ENCODE data around the gene DTYMK.

The DTYMK gene

DNA sequence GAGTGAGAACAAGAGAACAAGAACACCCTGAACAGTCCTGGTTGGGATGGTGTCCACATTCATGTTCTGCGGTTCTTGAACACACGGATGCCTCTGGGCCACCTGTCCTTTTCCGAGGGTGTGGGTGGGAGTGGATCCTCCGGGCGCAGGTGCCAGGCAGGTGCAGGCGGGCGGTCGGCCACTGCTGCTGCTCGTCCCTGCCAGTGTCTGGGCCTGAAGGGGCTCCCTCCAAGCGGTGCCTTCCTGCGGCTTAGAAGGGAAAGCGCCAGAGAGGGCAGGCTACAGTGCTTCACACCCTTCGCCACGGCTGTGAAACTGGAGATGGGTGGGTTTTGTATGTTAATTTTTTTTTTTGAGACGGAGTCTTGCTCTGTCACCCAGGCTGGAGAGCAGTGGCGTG, 39.8 kb upstream of the DTYMK start:
- Histone ChIP-seq H3K4me1 (ENCODE audit: control insufficient read depth, insufficient read depth, low read length) (peaks cover 3% of the 10 kb centered on the region), H3K9ac (ENCODE audit: low read length in 2 of 2) (no peak overlapping the region), H3K9me3 (ENCODE audit: control insufficient read depth in 2 of 2, low read length in 2 of 2) (no peaks in the 10 kb centered on the region), H3K36me3 (ENCODE audit: control insufficient read depth in 2 of 2, insufficient read depth in 2 of 2, low read length in 2 of 2) (peaks cover 0 to 16% of the 10 kb centered on the region in 2 donors), H3K4me3 (ENCODE audit: low read length in 2 of 2) (no peak overlapping the region), H3K27ac (ENCODE audit: low read length) (no peak overlapping the region), H3K27me3 (ENCODE audit: control insufficient read depth in 1 of 2, insufficient read depth in 2 of 2, low read length in 2 of 2) (no peaks in the 10 kb centered on the region)

DNA sequence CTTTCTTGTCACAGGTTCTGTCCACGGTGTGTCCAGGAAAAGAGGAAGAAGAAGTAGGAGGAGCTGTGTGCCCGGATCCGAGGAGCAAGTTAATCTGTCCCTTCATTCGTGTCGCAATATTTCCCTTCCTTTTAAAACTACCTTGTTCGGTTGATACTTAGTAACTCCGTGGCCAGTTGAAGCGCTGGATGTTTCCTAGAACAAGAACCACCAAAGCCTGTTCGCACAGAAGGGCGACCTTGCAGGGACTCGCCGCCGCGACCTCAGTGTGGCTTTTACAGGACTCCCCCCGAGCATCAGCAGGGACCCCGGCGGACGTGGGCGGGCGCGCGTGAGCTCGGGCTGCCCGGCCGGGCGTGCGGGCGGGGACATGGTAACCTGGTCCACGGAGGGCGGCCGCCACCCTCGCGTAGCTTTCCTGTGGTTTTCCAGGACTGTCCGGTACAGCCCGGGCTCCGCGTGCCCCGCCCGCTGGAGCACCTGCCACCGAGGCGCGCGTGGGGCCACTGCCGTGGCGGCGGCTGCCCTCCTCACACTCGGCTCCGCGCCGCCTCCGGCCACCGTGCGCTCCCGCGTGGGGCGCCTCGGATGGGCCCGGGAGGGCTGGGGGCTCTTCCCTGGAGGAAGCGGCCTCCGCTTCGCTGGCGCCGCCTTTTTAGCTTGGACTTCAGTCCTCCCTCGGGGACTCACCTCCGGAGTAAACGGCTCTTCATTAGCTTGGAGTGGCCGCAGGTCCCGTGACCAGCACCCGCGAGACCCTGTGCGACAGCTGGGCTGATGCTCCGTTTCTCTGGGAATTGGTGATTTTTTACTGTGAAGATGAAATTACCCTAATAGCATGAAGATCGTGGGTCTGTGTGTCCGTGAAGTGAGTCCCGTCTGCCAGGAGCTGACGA, 38.6 kb upstream of the DTYMK start:
- Histone ChIP-seq H3K4me3 (ENCODE audit: low read length in 2 of 2) (no peak overlapping the region), H3K9ac (ENCODE audit: low read length in 2 of 2) (no peak overlapping the region), H3K4me1 (ENCODE audit: control insufficient read depth, insufficient read depth, low read length) (peaks cover 3% of the 10 kb centered on the region), H3K9me3 (ENCODE audit: control insufficient read depth in 2 of 2, low read length in 2 of 2) (no peaks in the 10 kb centered on the region), H3K27ac (ENCODE audit: low read length) (no peak overlapping the region), H3K36me3 (ENCODE audit: control insufficient read depth in 2 of 2, insufficient read depth in 2 of 2, low read length in 2 of 2) (peaks cover 5 to 24% of the 10 kb centered on the region in 2 donors), H3K27me3 (ENCODE audit: control insufficient read depth in 1 of 2, insufficient read depth in 2 of 2, low read length in 2 of 2) (no peaks in the 10 kb centered on the region)

DNA sequence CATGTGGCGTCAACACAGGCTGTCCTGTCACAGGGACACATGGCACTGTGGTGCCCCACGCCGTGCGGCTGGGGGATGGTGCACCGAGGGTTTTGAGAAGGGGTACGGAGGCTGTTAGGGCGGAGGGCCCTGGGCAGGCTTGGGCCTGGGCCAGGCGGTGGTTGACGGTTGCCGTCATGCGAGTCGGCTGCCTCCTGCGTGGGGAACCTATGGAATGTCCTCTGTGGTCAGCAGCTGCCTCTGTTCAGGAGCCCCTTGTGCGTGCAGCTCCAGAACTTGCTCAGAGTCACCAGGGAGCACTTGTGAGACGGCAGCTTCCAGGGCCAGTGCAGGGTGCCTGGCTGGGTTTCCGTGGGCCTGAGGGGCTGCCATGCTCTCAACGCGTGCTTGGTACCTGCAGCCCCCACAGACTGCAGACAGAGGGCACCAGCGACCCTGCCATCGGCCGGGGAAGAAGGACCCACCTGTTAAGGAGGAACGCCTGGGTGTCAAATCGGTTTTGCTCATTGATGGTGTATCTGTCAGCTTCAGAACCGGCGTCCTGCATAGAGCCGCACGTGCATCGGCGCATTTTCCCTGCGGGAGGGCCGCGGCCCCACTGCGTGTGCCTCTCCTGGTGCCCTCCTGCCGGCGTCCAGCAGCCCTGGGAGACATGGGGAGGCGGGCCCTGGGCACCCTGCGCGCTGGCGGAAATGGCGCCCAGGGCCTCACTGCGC, 37.8 kb upstream of the DTYMK start:
- Histone ChIP-seq H3K27me3 (ENCODE audit: control insufficient read depth in 1 of 2, insufficient read depth in 2 of 2, low read length in 2 of 2) (no peaks in the 10 kb centered on the region), H3K4me1 (ENCODE audit: control insufficient read depth, insufficient read depth, low read length) (peaks cover 3% of the 10 kb centered on the region), H3K36me3 (ENCODE audit: control insufficient read depth in 2 of 2, insufficient read depth in 2 of 2, low read length in 2 of 2) (peaks cover 13 to 32% of the 10 kb centered on the region in 2 donors), H3K9ac (ENCODE audit: low read length in 2 of 2) (no peak overlapping the region), H3K27ac (ENCODE audit: low read length) (no peak overlapping the region), H3K9me3 (ENCODE audit: control insufficient read depth in 2 of 2, low read length in 2 of 2) (no peaks in the 10 kb centered on the region), H3K4me3 (ENCODE audit: low read length in 2 of 2) (no peak overlapping the region)

DNA sequence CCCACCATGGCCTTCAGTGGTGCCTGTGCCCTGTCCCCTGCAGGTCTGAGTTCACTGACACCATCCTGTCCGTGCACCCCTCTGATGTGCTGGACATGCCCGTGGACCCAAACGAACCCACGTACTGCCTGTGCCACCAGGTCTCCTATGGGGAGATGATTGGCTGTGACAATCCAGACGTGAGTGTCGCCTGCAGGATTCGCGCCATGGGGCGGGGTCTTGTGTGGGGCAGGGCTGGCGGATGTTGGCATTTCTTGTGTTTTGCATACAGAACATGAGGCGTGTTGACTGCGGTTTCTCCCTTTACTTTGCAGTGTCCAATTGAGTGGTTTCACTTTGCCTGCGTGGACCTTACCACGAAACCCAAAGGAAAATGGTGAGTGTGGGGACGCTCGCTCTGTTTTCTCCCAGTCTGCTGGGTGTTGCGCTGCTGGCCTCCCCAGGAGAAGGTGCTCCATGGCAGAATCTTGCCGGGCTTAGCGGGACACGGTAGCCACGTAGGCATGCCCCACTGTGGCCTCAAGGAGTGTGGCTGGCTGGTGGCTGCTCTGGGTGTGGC, 36.4 kb upstream of the DTYMK start:
- Histone ChIP-seq H3K4me1 (ENCODE audit: control insufficient read depth, insufficient read depth, low read length) (no peaks in the 10 kb centered on the region), H3K9me3 (ENCODE audit: control insufficient read depth in 2 of 2, low read length in 2 of 2) (no peaks in the 10 kb centered on the region), H3K27ac (ENCODE audit: low read length) (no peak overlapping the region), H3K27me3 (ENCODE audit: control insufficient read depth in 1 of 2, insufficient read depth in 2 of 2, low read length in 2 of 2) (no peaks in the 10 kb centered on the region), H3K36me3 (ENCODE audit: control insufficient read depth in 2 of 2, insufficient read depth in 2 of 2, low read length in 2 of 2) (peaks cover 17 to 34% of the 10 kb centered on the region in 2 donors), H3K4me3 (ENCODE audit: low read length in 2 of 2) (no peak overlapping the region), H3K9ac (ENCODE audit: low read length in 2 of 2) (no peak overlapping the region)

DNA sequence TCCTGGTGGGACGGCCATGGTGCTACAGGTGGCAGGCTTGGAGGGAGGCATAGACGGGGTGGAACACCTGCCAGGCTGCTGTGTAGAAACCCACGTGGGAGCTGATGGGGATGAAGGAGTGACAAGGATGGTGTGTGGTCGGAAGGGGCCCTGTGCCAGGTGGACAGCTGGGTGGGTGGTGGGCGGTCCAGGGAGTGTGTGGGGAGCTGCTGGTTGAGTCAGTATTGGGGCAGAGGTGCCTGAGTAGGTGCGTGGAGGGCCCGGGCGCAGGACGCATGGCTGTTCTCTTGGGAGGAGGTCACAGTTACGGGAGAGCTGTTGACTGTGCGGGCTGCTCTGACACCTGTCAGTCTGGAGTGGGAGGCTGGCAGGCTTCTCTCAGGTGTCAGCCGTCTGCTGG, 35.2 kb upstream of the DTYMK start:
- H3K9ac ChIP-seq (ENCODE audit: low read length in 2 of 2), result no peak overlapping the region
- no peak overlapping the region for H3K4me3 ChIP-seq (ENCODE audit: low read length in 2 of 2)
- H3K27me3 ChIP-seq (ENCODE audit: control insufficient read depth in 1 of 2, insufficient read depth in 2 of 2, low read length in 2 of 2), result no peaks in the 10 kb centered on the region
- H3K4me1 ChIP-seq (ENCODE audit: control insufficient read depth, insufficient read depth, low read length), result no peaks in the 10 kb centered on the region
- no peak overlapping the region for H3K27ac ChIP-seq (ENCODE audit: low read length)
- H3K9me3 ChIP-seq (ENCODE audit: control insufficient read depth in 2 of 2, low read length in 2 of 2), result no peaks in the 10 kb centered on the region
- peaks cover 17 to 34% of the 10 kb centered on the region in 2 donors for H3K36me3 ChIP-seq (ENCODE audit: control insufficient read depth in 2 of 2, insufficient read depth in 2 of 2, low read length in 2 of 2)

DNA sequence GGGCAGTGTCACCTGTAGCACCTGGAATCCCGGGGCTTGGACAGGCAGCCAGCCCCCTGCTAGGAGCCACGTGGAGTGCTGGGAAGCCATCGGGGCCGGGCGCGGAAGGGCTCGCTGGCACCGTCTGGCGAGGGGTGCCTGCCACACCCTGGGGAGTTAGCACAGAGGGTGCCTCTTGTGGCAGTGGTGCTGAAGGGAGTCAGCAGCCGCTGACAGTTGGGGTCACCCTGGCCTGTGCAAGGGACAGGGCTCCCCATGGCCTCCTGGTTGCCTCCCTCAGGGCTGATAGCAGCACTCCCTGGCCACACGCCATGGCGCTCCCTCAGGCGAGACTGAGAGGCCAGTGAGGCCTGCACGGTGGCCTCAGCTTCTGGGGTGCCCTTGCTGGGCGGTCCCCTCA, 33.9 kb upstream of the DTYMK start:
- H3K9ac ChIP-seq (ENCODE audit: low read length in 2 of 2), result no peak overlapping the region
- peaks cover 17 to 36% of the 10 kb centered on the region in 2 donors for H3K36me3 ChIP-seq (ENCODE audit: control insufficient read depth in 2 of 2, insufficient read depth in 2 of 2, low read length in 2 of 2)
- H3K4me3 ChIP-seq (ENCODE audit: low read length in 2 of 2), result no peak overlapping the region
- H3K4me1 ChIP-seq (ENCODE audit: control insufficient read depth, insufficient read depth, low read length), result no peaks in the 10 kb centered on the region
- no peaks in the 10 kb centered on the region for H3K27me3 ChIP-seq (ENCODE audit: control insufficient read depth in 1 of 2, insufficient read depth in 2 of 2, low read length in 2 of 2)
- no peaks in the 10 kb centered on the region for H3K9me3 ChIP-seq (ENCODE audit: control insufficient read depth in 2 of 2, low read length in 2 of 2)
- no peak overlapping the region for H3K27ac ChIP-seq (ENCODE audit: low read length)

DNA sequence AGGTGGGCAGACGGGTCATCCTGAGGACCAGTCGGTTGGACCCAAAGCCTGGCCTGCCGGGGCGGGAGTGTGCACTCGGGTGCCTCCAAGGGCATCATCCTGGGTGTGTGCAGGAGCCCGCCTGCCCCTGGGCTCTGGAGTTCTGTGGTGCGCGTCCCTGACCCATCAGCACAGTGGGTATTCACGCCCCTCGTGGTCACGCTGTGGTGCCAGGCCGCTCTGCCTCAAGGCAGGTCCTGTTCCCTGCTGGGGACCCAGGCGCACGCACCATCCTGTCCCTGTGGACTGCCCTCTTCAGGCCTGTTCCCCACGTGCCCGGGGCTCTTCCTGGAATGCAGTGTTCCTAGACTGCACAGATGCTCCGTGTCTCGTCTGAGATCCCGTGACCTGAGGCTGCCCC, 33.5 kb upstream of the DTYMK start:
- Histone ChIP-seq H3K27me3 (ENCODE audit: control insufficient read depth in 1 of 2, insufficient read depth in 2 of 2, low read length in 2 of 2) (no peaks in the 10 kb centered on the region), H3K36me3 (ENCODE audit: control insufficient read depth in 2 of 2, insufficient read depth in 2 of 2, low read length in 2 of 2) (peaks cover 17 to 36% of the 10 kb centered on the region in 2 donors), H3K27ac (ENCODE audit: low read length) (no peak overlapping the region), H3K4me1 (ENCODE audit: control insufficient read depth, insufficient read depth, low read length) (no peaks in the 10 kb centered on the region), H3K4me3 (ENCODE audit: low read length in 2 of 2) (no peak overlapping the region), H3K9ac (ENCODE audit: low read length in 2 of 2) (no peak overlapping the region), H3K9me3 (ENCODE audit: control insufficient read depth in 2 of 2, low read length in 2 of 2) (no peaks in the 10 kb centered on the region)

DNA sequence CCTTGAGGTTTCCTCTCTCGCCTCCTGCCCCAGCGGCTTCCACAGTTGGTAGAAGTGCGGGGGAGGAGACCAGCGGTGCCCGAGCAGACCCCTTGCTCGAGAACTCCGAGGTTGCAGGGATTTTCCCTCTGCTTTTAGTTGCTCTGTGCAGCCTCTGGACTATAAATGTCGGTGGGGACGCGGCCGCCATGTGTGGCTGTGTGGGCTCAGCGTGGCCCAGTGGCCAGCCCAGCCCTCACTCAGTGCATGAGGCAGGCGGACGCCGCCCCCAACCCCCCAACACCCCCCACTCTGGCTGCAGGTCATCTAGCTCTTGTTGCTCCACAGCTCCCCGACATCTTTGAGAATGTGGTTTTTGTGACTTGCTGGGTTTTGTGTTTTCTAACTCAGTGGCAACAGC, 32.5 kb upstream of the DTYMK start:
- H3K36me3 ChIP-seq (ENCODE audit: control insufficient read depth in 2 of 2, insufficient read depth in 2 of 2, low read length in 2 of 2), result peaks cover 22 to 43% of the 10 kb centered on the region in 2 donors
- peaks cover 3 to 4% of the 10 kb centered on the region in 2 donors for H3K9me3 ChIP-seq (ENCODE audit: control insufficient read depth in 2 of 2, low read length in 2 of 2)
- no peak overlapping the region for H3K9ac ChIP-seq (ENCODE audit: low read length in 2 of 2)
- no peaks in the 10 kb centered on the region for H3K4me1 ChIP-seq (ENCODE audit: control insufficient read depth, insufficient read depth, low read length)
- no peak overlapping the region for H3K27ac ChIP-seq (ENCODE audit: low read length)
- no peak overlapping the region for H3K4me3 ChIP-seq (ENCODE audit: low read length in 2 of 2)
- no peaks in the 10 kb centered on the region for H3K27me3 ChIP-seq (ENCODE audit: control insufficient read depth in 1 of 2, insufficient read depth in 2 of 2, low read length in 2 of 2)

DNA sequence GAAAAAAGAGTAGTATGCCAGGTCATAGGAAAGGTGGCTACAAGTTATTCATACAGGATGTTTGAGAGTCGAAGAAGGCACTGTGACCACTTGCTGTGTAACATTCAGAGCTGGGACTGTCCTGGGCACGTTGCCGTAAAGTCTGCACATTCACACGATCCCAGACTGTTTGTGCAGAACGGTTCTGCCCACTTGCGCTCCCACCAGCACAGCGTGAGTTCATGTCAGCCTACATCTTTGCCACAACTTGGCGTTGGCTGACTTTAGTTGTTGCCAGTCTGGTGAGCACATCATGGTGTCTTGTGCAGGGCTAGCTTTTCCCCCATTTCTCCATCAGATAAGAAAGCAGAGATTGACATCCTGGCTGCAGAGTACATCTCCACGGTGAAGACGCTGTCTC, 22.3 kb upstream of the DTYMK start:
- no peak overlapping the region for H3K4me3 ChIP-seq (ENCODE audit: low read length in 2 of 2)
- H3K36me3 ChIP-seq (ENCODE audit: control insufficient read depth in 2 of 2, insufficient read depth in 2 of 2, low read length in 2 of 2), result peaks cover 35 to 40% of the 10 kb centered on the region in 2 donors
- H3K27me3 ChIP-seq (ENCODE audit: control insufficient read depth in 1 of 2, insufficient read depth in 2 of 2, low read length in 2 of 2), result no peaks in the 10 kb centered on the region
- H3K9me3 ChIP-seq (ENCODE audit: control insufficient read depth in 2 of 2, low read length in 2 of 2), result peaks cover 0 to 2% of the 10 kb centered on the region in 2 donors
- H3K4me1 ChIP-seq (ENCODE audit: control insufficient read depth, insufficient read depth, low read length), result no peaks in the 10 kb centered on the region
- no peak overlapping the region for H3K9ac ChIP-seq (ENCODE audit: low read length in 2 of 2)
- no peak overlapping the region for H3K27ac ChIP-seq (ENCODE audit: low read length)

DNA sequence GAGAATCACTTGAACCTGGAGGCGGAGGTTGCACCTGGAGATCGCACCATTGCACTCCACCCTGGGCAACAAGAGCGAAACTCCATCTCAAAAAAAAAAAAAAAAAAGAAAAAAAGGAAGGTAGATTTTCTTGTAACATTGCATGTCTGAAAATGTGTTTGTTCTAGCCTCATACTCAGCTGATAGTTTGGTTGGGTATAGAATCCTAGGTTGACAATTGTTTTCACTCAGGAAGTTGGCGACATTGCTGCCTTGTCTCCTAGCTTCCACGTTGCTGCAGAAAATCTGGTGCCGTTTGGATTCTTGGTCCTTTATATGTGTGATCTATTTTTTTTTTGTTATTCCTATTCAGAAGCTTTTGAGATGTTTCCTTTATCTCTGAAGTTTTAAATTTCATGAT, 19.9 kb upstream of the DTYMK start:
- Histone ChIP-seq H3K9ac (ENCODE audit: low read length in 2 of 2) (no peak overlapping the region), H3K9me3 (ENCODE audit: control insufficient read depth in 2 of 2, low read length in 2 of 2) (peaks cover 0 to 2% of the 10 kb centered on the region in 2 donors), H3K36me3 (ENCODE audit: control insufficient read depth in 2 of 2, insufficient read depth in 2 of 2, low read length in 2 of 2) (peaks cover 24% of the 10 kb centered on the region in 2 donors), H3K27me3 (ENCODE audit: control insufficient read depth in 1 of 2, insufficient read depth in 2 of 2, low read length in 2 of 2) (no peaks in the 10 kb centered on the region), H3K4me1 (ENCODE audit: control insufficient read depth, insufficient read depth, low read length) (peaks cover 10% of the 10 kb centered on the region), H3K27ac (ENCODE audit: low read length) (no peak overlapping the region), H3K4me3 (ENCODE audit: low read length in 2 of 2) (no peak overlapping the region)

Data from stomach smooth muscle (tissue), 2 donors.